HG02981 (cell line): ENCODE results near the gene WDFY2.

ENCODE experiments used
- ATAC-seq: cut with Tn5 transposase; IDR thresholded peaks from one replicate; pipeline ENCODE4 v1.9.1; 2021; ENCODE audit warnings: mild to moderate bottlenecking, moderate library complexity; ENCODE audit not compliant: unreplicated experiment

WDFY2 gene

GRCh38 chr13:51785712-51786424 lies 201.6 kb downstream of the WDFY2 start:
- no peak for ATAC-seq

- ATAC-seq, result no peak
Measured at GRCh38 chr13:51786425-51787265, 202.4 kb downstream of the WDFY2 start.

- peak; percentile 66 for ATAC-seq
Measured at GRCh38 chr13:51793570-51794271, 209.5 kb downstream of the WDFY2 start.

GRCh38 chr13:51794964-51795363 lies 210.7 kb downstream of the WDFY2 start:
- ATAC-seq, result no peak

- ATAC-seq, result no peak
Measured at GRCh38 chr13:51795419-51795818, 211.2 kb downstream of the WDFY2 start.

- no peak for ATAC-seq
Measured at GRCh38 chr13:51796546-51796945, 212.3 kb downstream of the WDFY2 start.

- ATAC-seq, result no peak
Measured at GRCh38 chr13:51797664-51798488, 213.6 kb downstream of the WDFY2 start.

GRCh38 chr13:51799261-51799660 lies 215.0 kb downstream of the WDFY2 start:
- no peak for ATAC-seq

- no peak for ATAC-seq
Measured at GRCh38 chr13:51800486-51800885, 216.2 kb downstream of the WDFY2 start.

- ATAC-seq, result no peak
Measured at GRCh38 chr13:51801631-51802099, 217.4 kb downstream of the WDFY2 start.

GRCh38 chr13:51802631-51803418 lies 218.6 kb downstream of the WDFY2 start:
- no peak for ATAC-seq

- peak; percentile 83 for ATAC-seq
Measured at GRCh38 chr13:51803422-51804294, 219.4 kb downstream of the WDFY2 start, which contains the start of gene DHRS12. DHRS12 (minus strand) TSS chr13:51804163; CDS start chr13:51799659, 4,504 bp downstream.

GRCh38 chr13:51804295-51805172 lies 220.3 kb downstream of the WDFY2 start:
- no peak for ATAC-seq

GRCh38 chr13:51805313-51805712 lies 221.1 kb downstream of the WDFY2 start:
- no peak for ATAC-seq

GRCh38 chr13:51805925-51806324 lies 221.7 kb downstream of the WDFY2 start:
- ATAC-seq, result no peak

- ATAC-seq, result no peak
Measured at GRCh38 chr13:51806566-51806965, 222.3 kb downstream of the WDFY2 start.

- ATAC-seq, result no peak
Measured at GRCh38 chr13:51807041-51807440, 222.8 kb downstream of the WDFY2 start.

GRCh38 chr13:51808811-51809210 lies 224.5 kb downstream of the WDFY2 start:
- ATAC-seq, result no peak
